A549 (cell line): Measurements from ENCODE around the gene RASL11B.

Source experiments
- CHD4 ChIP-seq: fragments of 200-600 bp; sonication (generic); IDR thresholded peaks from 2 replicates; pipeline ENCODE4 v1.6.1; 2016; ENCODE audit warnings: antibody characterized with exemption, mild to moderate bottlenecking, borderline replicate concordance
- EP300 ChIP-seq, 2 experiments: fragments of >200 bp; sonication (Bioruptor Twin); formaldehyde crosslinking; IDR thresholded peaks; 2 replicates in 1 of 2; 3 replicates in 1 of 2; pipeline ENCODE4 v1.6.1; 2016 to 2017
- JUN ChIP-seq, 2 experiments: fragments of >200 bp; sonication (Bioruptor Twin); formaldehyde crosslinking; IDR thresholded peaks; 2 replicates in 1 of 2; 3 replicates in 1 of 2; pipeline ENCODE4 v1.6.1; 2016 to 2017
- KDM1A ChIP-seq: fragments of 200-600 bp; sonication (generic); IDR thresholded peaks from 2 replicates; pipeline ENCODE4 v1.6.1; 2016; ENCODE audit warnings: low read depth, mild to moderate bottlenecking
- MAFK ChIP-seq: fragments of 450-650 bp; IDR thresholded peaks from 2 replicates; pipeline ENCODE4 v1.6.1; 2014; ENCODE audit not compliant: partially characterized antibody
- NFE2L2 ChIP-seq: fragments of 150-350 bp; conservative IDR thresholded peaks from 2 replicates; pipeline ENCODE4 v1.6.1; 2014; ENCODE audit warnings: low read length
- POLR2A ChIP-seq: IDR thresholded peaks from 2 replicates; pipeline ENCODE4 v1.6.1; 2012; ENCODE audit warnings: mild to moderate bottlenecking, low read length
- POLR2AphosphoS2 ChIP-seq: conservative IDR thresholded peaks from 2 replicates; pipeline ENCODE4 v1.6.1; 2012; ENCODE audit warnings: low read length, improper control_type of control experiment, inconsistent platforms
- ZSCAN20 ChIP-seq: fragments of 250-450 bp; sonication (Bioruptor Pico); IDR thresholded peaks from 2 replicates; pipeline ENCODE4 v1.8.0; 2022; ENCODE audit warnings: mild to moderate bottlenecking, moderate library complexity
- TF ChIP-seq, protein P1 (sequence below): fragments of >200 bp; sonication (Bioruptor Twin); formaldehyde crosslinking; IDR thresholded peaks from 3 replicates; pipeline ENCODE4 v1.5.1; 2016
- TF ChIP-seq, protein P2 (sequence below): fragments of 450-650 bp; IDR thresholded peaks from 2 replicates; pipeline ENCODE4 v1.6.1; 2014; ENCODE audit warnings: antibody characterized with exemption
- TF ChIP-seq, protein P3 (sequence below): fragments of 200-600 bp; sonication (generic); IDR thresholded peaks from 2 replicates; pipeline ENCODE4 v1.6.1; 2016; ENCODE audit warnings: antibody characterized with exemption, mild to moderate bottlenecking, moderate library complexity

DNA sequence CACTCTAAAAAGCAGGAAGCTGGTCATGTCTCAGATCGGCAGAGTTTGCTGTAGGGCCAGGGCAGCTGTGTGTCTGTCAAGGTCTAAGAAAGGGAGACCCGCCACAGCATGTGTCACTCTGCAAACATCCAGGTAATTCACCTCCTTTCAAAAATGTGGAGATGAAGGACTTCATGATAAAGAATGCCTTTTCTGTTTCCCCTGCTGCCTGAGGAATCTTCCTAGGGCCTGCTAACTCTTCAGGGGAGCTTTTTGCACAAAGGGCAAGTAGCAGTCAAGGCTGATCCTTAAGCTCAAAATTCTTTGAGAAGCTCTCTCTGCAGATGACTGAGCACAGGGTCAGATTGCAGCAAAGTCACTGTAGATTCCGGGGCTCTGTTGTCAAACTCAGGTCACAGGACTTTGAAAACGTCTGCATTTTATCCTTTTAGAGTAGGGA, 21.1 kb downstream of the RASL11B start:
- TF ChIP-seq, protein P1, sequence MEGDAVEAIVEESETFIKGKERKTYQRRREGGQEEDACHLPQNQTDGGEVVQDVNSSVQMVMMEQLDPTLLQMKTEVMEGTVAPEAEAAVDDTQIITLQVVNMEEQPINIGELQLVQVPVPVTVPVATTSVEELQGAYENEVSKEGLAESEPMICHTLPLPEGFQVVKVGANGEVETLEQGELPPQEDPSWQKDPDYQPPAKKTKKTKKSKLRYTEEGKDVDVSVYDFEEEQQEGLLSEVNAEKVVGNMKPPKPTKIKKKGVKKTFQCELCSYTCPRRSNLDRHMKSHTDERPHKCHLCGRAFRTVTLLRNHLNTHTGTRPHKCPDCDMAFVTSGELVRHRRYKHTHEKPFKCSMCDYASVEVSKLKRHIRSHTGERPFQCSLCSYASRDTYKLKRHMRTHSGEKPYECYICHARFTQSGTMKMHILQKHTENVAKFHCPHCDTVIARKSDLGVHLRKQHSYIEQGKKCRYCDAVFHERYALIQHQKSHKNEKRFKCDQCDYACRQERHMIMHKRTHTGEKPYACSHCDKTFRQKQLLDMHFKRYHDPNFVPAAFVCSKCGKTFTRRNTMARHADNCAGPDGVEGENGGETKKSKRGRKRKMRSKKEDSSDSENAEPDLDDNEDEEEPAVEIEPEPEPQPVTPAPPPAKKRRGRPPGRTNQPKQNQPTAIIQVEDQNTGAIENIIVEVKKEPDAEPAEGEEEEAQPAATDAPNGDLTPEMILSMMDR = no peak
- TF ChIP-seq MAFK (no peak), ZSCAN20 (CRISPR knock-in tag) (no peak), POLR2A (no peak), POLR2AphosphoS2 (no peak), KDM1A (no peak), CHD4 (no peak), NFE2L2 (no peak), JUN (IDR thresholded peaks at IDR 0.05) (no peak), EP300 (IDR thresholded peaks at IDR 0.05) (no peak)
- TF ChIP-seq, protein P2, sequence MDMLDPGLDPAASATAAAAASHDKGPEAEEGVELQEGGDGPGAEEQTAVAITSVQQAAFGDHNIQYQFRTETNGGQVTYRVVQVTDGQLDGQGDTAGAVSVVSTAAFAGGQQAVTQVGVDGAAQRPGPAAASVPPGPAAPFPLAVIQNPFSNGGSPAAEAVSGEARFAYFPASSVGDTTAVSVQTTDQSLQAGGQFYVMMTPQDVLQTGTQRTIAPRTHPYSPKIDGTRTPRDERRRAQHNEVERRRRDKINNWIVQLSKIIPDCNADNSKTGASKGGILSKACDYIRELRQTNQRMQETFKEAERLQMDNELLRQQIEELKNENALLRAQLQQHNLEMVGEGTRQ = no peak
- TF ChIP-seq, protein P3, sequence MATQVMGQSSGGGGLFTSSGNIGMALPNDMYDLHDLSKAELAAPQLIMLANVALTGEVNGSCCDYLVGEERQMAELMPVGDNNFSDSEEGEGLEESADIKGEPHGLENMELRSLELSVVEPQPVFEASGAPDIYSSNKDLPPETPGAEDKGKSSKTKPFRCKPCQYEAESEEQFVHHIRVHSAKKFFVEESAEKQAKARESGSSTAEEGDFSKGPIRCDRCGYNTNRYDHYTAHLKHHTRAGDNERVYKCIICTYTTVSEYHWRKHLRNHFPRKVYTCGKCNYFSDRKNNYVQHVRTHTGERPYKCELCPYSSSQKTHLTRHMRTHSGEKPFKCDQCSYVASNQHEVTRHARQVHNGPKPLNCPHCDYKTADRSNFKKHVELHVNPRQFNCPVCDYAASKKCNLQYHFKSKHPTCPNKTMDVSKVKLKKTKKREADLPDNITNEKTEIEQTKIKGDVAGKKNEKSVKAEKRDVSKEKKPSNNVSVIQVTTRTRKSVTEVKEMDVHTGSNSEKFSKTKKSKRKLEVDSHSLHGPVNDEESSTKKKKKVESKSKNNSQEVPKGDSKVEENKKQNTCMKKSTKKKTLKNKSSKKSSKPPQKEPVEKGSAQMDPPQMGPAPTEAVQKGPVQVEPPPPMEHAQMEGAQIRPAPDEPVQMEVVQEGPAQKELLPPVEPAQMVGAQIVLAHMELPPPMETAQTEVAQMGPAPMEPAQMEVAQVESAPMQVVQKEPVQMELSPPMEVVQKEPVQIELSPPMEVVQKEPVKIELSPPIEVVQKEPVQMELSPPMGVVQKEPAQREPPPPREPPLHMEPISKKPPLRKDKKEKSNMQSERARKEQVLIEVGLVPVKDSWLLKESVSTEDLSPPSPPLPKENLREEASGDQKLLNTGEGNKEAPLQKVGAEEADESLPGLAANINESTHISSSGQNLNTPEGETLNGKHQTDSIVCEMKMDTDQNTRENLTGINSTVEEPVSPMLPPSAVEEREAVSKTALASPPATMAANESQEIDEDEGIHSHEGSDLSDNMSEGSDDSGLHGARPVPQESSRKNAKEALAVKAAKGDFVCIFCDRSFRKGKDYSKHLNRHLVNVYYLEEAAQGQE = no peak
